Left kidney (tissue), 2 donors: ENCODE results near the gene IFI27L1. TPM values are rescaled to one million over a fixed set of nuclear protein-coding genes. Genes with fewer than 3 reads are reported as not detected.

Experiments
- DNase-seq: peaks from one replicate; pipeline ENCODE4 v3.0.0-alpha.2; 2013
- polyA plus RNA-seq: library from polyadenylated mRNA; unstranded; fragments of 120-200 nt; gene quantifications from one replicate; pipeline ENCODE4 v1.2.1, GENCODE V29; 2013; ENCODE audit not compliant: insufficient read length

Gene IFI27L1
- polyA plus RNA-seq, 1 donor, result 33.8 TPM

DNA sequence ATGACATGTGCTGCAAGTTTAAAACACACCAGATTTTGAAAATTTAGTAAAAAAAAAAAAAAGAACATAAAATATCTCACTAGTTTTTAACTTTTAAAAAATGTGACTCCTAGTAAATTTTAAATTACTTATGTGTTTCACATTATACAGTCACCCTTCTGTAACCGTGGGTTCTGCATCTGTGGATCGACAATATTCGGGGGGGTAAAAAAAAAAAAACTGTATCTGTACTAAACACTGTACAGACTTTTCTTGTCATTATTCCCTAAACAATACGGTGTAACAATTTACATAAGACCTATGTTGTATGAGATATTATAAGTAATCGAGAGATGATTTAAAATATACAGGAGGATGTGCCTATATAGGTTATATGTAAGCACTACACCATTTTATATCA, 3.3 kb upstream of the IFI27L1 start:
- DNase-seq, result no peak

DNA sequence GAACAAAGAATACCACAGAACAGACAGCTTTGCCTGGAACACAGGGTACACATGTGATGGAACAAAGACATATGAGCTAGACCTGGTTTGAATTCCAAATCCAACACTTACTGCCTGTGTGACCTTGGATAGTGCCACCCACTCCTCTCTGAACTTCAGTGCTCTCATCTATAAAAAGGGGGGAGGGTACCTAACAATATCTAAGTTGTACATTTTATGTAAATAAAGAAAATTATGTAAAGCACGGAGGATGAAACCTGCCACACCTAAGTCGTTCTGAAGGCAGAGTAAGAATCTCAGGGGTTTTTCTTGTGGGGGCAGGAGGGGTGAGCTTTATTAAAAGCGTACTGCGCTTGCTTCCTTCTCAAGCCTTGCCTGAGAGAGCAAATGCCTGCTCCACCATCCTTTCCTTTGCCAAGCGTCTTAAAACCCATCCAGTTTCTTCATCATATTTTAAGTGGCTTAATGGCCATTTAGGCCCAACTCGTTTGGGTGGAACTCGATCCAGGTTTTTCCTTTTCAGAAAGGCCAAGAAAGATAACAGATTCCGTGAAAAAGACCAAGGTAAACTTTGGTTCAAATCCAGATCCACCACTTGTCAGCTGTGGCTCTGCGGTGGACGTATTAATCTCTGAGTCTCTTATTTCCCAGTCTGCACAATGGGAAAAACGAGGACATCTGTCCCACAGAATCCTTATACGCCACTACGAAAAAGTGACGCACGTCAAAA, 1.1 kb upstream of the IFI27L1 start:
- DNase-seq, result no peak

DNA sequence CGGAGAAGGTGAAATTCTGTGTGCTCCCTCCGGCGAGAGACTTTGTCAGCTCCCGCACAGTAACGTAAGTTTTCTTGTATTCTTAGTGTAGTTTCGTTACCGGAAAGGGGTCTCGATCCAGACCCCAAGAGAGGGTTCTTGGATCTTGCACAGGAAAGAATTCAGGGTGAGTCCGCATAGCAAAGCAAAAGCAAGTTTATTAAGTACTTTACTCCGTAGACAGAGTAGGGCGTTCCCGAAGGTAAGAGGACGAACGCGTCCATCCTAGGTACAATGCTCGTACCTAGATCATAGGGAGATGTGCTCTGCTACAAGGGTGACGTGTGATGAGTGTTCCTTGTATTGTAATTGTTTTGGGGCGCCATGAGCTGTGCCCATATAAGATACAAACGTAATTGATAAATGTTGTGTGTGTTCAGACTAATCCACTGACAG, 293 bp downstream of the IFI27L1 start:
- no peak for DNase-seq

DNA sequence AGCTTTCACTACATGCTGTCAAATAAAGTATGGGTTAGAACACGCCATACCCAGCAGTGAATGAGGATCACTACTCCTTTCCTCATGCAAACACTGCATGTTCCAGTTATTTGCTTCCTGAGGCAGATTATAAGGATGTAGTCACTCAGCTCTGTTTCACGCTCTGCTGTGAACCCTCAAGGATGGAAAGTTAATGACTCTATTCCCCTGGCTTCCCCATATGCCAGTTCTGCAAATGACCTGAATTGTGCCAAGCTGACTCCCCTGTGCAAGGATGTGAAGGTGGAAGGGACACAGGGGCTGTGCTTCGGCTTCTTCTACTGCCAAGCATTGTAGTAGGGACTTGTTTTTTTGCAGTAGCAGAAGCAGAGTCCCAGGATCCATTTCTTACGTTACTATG, 6.8 kb downstream of the IFI27L1 start:
- no peak for DNase-seq

DNA sequence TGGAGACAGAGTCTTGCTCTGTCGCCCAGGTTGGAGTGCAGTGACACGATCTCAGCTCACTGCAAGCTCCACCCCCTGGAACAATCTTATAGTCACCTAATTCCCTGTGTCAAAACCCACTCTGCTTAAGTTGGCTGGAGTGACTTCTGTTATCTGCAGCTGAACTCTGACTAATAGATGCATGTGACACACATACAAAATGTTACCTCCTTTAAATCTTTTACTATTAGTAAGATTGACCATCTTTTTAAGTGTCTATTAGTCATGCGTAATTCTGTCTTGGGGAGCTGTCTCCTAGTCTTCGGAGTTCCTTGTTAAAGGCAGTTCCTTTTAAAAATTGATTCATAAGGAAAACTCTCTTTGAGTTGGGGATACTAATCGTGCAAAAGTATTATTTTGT, 7.4 kb downstream of the IFI27L1 start:
- DNase-seq, result no peak

DNA sequence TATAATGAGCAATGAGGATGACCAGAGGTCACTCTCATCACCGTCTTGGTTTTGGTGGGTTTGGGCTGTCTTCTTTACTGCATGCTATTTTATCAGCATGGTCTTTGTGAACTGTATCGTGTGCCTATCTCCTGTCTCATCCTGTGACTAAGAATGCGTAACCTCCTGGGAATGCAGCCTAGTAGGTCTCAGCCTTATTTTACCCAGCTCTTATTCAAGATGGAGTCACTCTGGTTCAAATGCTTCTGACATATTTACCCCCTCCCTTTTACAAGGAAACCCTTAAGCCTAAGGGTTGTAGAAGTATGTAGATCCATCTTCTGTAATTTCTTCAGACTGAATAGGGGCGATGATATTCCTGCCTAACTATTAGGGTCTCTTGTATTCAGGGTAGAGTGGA, 8.4 kb downstream of the IFI27L1 start:
- no peak for DNase-seq

DNA sequence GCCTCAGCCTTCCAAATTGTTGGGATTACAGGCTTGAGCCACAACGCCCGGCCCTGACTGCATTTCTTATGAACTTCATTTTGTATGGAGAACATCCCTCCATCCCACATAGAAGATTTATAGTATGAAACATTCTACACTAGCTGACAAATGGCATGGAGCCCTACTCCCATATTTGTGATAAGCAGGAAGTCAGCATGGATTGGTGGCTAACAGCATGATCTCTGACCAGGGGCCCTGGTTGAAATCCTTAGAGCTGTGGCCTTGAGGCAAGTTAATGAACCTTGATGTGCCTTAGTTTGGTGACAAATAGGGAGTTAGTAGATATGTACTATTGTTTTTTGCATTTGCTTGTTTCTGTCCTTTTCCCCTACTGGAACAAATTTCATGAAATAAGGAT, 12.3 kb downstream of the IFI27L1 start:
- no peak for DNase-seq

DNA sequence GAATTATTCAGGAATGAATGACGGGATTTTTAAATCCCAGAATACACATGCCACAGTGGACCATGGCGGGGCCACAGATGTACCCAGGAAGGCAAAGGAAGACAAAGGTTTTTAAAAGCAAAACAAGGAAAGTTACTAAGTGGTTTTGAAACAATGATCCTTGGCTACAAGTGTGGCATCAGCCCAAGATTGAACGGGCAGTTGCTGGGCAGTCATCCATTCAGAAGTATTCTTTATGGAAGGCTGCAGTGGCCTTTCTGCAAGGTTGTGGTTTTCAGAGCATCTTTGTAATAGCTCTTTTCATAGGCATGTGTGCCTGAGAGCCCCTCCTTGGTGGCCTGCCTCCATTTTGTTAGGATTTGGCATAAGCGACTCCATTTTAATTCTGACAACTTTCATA, 16.0 kb downstream of the IFI27L1 start:
- no peak for DNase-seq

DNA sequence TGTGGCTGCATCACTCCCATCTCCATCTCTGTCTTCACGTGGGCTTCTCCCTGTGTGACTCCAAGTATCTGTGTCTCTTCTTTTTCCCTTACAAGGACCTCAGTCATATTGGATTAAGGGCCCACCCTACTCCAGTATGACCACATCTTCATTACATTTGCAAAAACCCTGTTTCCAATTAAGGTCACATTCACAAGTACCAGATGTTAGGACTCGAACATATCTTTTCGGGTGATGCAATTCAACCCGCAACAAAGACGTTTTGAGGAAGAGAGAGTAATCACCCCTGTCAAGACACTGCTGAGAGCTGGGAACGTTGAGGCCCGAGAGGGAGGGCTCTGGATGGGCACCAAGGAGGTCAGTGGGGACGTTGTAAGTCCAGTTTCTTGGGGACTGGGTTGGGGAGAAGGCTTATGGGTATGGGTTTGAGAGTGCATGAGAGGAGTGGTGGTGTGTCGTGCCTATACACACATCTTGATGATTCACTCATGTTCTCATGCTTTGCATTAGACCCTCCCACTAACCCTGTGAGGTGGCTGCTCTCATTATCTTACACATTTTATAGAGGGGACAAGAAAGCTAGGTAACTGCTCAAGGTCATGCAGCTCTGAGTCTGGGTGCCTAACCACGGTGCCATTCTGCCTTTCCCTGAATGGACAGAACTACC, 17.3 kb downstream of the IFI27L1 start:
- DNase-seq, result no peak

DNA sequence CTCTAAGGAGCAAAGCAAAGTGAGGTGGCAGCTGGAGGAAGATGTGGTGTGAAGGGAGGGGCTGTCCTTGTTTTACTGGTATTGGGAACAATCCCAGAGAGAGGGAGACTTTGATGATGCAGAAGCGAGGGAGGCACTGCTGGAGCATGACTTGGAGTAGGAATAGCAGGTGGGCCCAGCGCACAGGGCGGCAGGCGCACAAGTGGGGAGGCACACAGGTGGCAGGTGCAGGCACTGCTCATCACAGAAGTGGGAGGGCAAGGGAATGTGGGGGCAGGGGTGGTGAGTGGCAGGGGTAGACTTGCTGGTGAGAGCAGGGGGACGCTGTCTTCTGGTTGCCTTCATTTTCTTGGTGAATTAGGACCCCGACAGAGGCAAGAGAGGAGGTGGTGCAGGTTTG, 17.9 kb downstream of the IFI27L1 start:
- no peak for DNase-seq

DNA sequence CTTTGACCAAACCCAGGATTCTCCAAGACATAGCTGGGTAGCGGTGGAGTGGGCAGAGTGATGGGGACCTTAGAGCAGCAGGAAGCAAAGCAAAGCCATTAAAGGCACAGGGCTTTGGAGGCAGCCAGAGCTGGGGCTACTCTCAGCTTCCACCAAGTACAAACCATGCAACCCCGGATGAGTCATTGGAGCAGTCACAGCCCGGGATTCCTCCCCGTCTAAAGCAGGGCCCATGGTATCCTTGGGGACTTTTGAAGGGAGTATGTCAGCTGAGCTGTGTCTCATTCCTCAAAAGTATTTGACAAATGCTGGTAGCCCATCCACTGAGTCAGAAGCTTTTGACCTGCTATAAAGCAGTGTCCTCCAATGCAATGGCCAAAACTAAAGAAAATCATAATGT, 19.7 kb downstream of the IFI27L1 start:
- no peak for DNase-seq

DNA sequence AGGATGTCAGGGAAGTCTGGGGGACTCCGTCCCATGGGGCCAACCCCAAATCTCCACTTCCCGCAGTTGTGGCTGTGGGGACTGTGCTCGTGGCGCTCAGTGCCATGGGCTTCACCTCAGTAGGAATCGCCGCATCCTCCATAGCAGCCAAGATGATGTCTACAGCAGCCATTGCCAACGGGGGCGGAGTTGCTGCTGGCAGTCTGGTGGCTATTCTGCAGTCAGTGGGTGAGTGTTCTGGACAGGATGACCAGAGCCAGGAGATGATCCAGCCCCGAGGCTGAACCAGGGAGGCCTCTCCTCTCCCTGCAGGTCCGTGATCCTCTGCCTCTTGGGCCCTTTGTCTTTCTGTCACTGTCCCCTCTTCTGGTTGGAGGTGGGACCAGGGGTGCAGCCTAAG, 20.6 kb downstream of the IFI27L1 start:
- no peak for DNase-seq

DNA sequence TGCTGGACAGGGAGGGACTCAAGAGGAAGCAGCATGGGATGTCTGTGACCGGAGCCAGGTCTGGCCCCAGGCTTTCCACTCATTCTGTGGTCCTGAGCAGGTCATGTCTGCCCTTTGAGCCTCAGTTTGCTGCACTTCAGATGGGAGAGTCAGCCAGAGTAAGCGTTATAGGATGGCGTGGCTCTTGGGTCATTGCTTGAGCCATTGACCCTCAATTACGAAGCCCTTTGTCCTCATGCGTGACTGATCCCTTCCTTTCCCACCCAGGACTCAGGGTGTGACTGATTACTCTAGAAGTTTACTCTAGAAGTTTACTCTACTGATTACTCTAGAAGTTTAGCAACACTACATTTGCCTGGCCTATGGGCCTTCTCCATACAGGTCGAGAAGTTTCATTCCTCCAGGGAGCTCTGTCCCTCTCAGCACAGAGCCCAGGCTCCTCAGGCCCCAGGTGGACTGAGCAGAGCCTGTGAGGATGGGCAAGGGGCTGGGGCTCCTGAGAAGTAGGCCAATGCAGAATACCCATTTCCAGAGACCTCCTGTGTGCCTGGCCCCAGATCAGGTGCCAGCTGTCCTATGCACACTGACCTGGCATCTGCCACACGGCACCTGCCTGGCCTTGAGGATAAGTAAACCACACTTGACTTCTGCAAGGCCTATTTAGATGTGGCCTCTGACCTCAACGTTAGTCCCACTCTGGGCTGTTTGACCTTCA, 21.8 kb downstream of the IFI27L1 start:
- DNase-seq, result no peak

DNA sequence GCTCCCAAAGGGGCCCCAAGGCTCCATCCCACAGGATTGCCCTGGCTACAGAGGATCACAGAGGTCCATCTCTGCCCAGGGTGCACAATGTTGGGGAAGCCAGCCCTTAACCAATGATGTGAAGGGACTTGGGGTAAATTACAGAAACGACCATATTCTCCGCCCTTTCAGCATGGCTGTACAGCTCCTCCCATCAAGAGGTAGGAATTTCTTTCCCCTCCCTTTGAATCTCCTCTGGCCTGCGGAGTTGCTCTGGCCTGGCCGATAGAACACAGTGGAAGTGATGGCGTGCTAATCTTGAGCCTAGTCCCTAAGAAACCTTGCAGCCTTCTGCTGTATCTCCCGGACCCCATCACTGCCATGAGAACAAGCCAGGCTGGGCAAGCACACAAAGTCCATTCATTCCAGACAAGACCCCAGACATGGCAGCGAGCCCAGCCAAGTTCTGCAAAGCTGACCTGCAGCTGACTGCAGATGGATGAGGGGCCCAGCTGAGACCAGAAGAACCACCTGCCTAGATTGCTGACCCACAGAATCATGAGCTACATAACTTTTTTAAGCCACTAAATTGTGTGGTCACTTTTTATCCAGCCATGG, 22.5 kb downstream of the IFI27L1 start:
- DNase-seq, result no peak

DNA sequence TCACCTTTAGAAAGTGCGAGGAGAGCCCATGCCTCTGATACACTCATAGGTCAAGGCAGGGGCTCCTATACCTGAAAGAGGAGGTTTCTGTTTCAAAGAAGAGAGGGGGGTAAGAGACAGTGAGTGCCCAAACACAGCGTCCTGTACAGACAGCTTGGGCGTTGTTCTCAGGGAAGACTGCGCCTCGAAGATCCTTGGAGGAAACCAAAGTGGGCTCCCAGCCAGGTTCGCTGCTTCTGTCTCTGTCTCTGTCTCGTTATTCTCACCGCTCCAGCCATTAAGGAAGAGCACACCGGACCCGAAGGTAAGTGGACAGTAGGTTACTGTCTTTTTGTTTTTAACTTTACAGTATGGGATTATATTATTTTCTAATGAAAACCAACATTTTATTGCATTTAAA, 23.6 kb downstream of the IFI27L1 start:
- no peak for DNase-seq

DNA sequence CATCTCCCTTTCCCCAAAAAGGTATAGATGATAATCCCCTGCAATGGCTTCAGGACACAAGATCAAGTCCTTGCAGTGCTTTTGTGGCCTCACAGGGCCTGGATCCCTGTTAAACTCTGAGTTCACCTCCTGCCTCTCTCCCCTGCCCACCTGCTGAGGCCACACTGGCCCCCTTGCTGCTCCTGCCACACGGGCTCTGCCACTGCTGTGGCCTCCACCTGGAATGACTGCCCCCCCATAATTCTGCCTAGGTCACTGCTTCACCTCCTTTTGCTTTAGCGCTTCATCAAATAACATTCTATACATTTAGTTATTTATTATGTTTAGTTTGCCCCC, 28.8 kb downstream of the IFI27L1 start:
- no peak for DNase-seq

DNA sequence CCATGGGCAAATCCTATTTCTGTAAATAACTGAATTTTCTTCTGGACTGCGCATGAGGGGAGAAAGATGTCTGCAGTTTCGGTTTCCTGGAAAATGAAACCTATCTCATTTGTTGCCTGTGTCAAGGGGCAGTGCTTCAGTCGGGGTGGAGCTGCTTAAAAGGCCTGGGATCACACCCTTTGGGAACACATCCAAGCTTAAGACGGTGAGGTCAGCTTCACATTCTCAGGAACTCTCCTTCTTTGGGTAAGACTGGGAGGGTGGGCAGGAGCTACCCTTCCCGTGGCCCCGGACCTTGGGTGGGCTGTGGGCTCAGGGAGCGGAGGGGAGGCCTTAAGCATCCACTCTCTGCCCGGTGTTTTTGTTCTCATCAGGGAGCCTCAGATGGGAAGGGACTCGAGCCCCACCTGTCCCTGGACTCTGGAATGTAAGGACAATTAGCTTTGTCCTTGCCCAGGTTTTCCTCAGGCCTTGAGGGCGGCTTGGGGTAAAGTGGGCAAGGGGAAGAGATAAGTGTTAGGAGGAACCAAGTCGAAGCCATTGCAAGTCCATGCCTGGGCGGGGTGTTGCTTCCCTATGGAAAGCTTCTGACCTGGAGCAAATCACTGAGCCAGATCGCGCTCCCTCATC, 29.6 kb downstream of the IFI27L1 start, which contains the start of gene IFI27:
IFI27 (plus strand) TSS at position 185 of the 630 bp plus-strand sequence.
- no peak for DNase-seq

DNA sequence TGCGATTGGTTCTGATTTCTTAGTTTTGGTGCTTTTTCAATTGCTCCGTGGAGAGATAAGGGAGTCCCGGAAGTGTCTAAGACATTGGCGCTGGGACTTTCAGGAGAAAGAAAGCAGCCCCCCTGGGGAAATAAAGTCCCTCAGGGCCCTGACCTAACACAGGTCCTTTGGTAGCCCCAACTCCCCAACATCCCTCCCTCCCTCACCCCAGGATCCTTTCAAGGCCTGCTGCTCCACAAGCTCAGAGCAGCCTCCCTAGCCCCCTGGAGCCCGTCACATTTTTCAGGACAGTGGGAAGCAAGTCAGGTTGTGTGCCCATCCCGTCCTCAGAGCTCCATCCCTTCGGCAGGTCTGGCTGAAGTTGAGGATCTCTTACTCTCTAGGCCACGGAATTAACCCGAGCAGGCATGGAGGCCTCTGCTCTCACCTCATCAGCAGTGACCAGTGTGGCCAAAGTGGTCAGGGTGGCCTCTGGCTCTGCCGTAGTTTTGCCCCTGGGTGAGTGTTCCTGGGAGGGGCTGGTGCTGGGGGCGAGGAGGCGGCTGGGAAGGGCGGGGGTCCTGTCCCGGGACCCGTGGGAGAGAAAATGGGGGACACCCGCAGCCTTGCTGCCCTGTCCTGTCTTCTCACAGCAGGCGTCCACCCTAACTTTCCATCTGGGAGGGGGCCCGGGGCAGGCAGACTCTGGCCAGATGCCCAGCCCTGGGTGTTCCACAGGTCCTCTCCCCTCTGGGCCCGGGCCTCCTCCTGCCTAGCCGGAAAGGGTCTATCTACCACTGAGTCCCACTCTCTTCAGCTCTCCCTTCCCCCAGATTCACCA, 30.4 kb downstream of the IFI27L1 start:
- DNase-seq, result no peak

DNA sequence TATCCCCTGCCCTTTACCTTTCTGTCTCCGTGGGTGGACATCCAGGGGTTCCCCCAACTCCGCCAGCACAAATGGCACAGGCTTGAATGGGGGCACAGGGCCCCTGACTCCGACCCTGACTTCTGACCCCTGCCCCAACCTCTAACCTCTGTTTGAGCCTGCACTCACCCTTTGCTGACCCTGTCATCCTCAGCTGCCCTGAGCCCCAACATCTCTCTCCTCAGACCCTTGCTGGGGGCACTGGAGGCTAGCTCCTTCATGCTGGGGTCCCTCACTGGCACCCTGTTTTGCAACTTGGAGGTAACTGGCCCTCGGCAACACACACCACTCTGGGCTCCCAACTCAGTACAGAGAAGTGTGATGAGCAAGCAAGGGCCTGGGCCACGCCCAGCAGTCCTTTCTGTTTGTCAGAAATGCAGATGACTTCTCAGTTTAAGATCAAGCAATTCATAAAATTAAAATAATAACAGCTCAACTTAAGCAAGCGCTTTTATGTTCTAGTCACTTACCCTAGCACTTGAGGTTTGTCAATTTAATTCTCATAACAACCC, 31.5 kb downstream of the IFI27L1 start:
- no peak for DNase-seq

DNA sequence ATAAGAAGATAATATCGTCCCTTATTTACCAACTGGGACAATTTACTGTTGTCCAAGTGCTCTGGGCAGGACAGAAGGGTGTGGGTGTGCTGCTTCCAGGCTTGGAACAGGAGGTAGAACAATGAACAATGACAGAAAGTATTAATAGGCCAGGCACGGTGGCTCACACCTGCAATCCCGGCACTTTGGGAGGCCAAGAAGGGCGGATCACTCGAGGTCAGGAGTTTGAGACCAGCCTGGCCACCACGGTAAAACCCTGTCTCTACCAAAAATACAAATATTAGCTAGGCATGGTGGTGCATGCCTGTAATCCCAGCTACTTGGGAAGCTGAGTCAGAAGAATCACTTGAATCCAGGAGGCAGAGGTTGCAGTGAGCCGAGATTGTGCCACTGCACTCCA, 32.0 kb downstream of the IFI27L1 start:
- no peak for DNase-seq

DNA sequence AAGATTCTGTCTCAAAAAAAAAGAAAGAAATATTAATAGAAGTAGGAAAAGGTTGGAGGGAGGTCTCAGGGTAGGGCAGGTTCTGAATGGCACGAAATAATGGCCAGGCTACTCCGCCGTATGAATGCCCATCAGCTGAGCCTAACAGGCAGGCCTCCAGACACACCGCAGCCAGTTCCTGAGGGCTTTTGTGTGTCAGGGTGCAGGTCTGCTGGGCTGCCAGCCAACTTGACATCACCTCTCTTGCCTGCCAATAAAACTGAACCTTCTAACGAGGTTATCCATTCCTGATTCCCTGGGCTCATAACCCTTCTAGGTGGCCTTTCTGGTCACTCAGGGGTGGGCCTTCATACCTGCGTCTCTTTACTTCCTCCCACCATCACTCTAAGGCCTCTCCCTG, 32.4 kb downstream of the IFI27L1 start:
- DNase-seq, result no peak
